ENCODE data around the gene TAF11L2.
"Not testable (repeated sequence)": the region's sequence is repeated elsewhere in the genome, so short reads cannot be mapped to it uniquely, and the experiment has no call there.

The TAF11L2 gene

GRCh38 chr5:17497931-17498330, at the start of gene TAF11L2:
Gene TAF11L2 (plus strand): TSS chr5:17498231.
- DNase-seq = not testable (repeated sequence)

- no peak for DNase-seq
Measured at GRCh38 chr5:17448877-17449276, 49.2 kb upstream of the TAF11L2 start.

- DNase-seq = no peak
Measured at GRCh38 chr5:17452936-17453335, 45.1 kb upstream of the TAF11L2 start.

GRCh38 chr5:17455942-17456341, 42.1 kb upstream of the TAF11L2 start:
- DNase-seq = no peak

GRCh38 chr5:17461793-17462192, 36.2 kb upstream of the TAF11L2 start:
- DNase-seq = no peak

GRCh38 chr5:17463653-17464052, 34.4 kb upstream of the TAF11L2 start:
- no peak for DNase-seq

GRCh38 chr5:17470064-17470463, 28.0 kb upstream of the TAF11L2 start:
- no peak for DNase-seq

GRCh38 chr5:17475064-17475463, 23.0 kb upstream of the TAF11L2 start:
- not testable (repeated sequence) for DNase-seq

- DNase-seq = no peak
Measured at GRCh38 chr5:17477043-17477442, 21.0 kb upstream of the TAF11L2 start.

GRCh38 chr5:17477573-17478265, 20.3 kb upstream of the TAF11L2 start:
- DNase-seq = no peak

GRCh38 chr5:17481378-17481777, 16.7 kb upstream of the TAF11L2 start:
- DNase-seq = no peak

GRCh38 chr5:17482790-17483189, 15.2 kb upstream of the TAF11L2 start:
- DNase-seq = no peak

- not testable (repeated sequence) for DNase-seq
Measured at GRCh38 chr5:17486464-17487173, 11.4 kb upstream of the TAF11L2 start.

- DNase-seq = no peak
Measured at GRCh38 chr5:17487174-17487512, 10.9 kb upstream of the TAF11L2 start.

- DNase-seq = not testable (repeated sequence)
Measured at GRCh38 chr5:17491257-17491656, 6.8 kb upstream of the TAF11L2 start.

GRCh38 chr5:17492770-17493169, 5.3 kb upstream of the TAF11L2 start:
- DNase-seq = no peak

GRCh38 chr5:17497446-17497845, 585 bp upstream of the TAF11L2 start:
- DNase-seq = no peak

GRCh38 chr5:17511775-17512325, 13.8 kb downstream of the TAF11L2 start:
- no peak for DNase-seq

- DNase-seq = not testable (repeated sequence)
Measured at GRCh38 chr5:17517526-17517925, 19.5 kb downstream of the TAF11L2 start.

- not testable (repeated sequence) for DNase-seq
Measured at GRCh38 chr5:17518067-17518466, 20.0 kb downstream of the TAF11L2 start, which contains the start of gene TAF11L3. Gene TAF11L3 (plus strand): TSS chr5:17518367.

GRCh38 chr5:17519508-17519907, 21.5 kb downstream of the TAF11L2 start:
- not testable (repeated sequence) for DNase-seq

- not testable (repeated sequence) for DNase-seq
Measured at GRCh38 chr5:17521501-17521900, 23.5 kb downstream of the TAF11L2 start, which contains the start of gene TAF11L4. Gene TAF11L4 (plus strand): TSS chr5:17521801.

GRCh38 chr5:17524935-17525334, 26.9 kb downstream of the TAF11L2 start, which contains the start of gene TAF11L5:
Gene TAF11L5 (plus strand): TSS chr5:17525235.
- not testable (repeated sequence) for DNase-seq

GRCh38 chr5:17526504-17526903, 28.5 kb downstream of the TAF11L2 start:
- not testable (repeated sequence) for DNase-seq
